Measurements from ENCODE around the gene MRPS23. TPM values are rescaled to one million over a fixed set of nuclear protein-coding genes. Genes with fewer than 3 reads are reported as not detected.
A peak's percentile ranks its signal among the peaks of the same experiment; 100 is the strongest.

Gene MRPS23
- total and polyA plus RNA-seq, 4 donors: 17.0 to 59.2 (median 47.7) TPM

DNA sequence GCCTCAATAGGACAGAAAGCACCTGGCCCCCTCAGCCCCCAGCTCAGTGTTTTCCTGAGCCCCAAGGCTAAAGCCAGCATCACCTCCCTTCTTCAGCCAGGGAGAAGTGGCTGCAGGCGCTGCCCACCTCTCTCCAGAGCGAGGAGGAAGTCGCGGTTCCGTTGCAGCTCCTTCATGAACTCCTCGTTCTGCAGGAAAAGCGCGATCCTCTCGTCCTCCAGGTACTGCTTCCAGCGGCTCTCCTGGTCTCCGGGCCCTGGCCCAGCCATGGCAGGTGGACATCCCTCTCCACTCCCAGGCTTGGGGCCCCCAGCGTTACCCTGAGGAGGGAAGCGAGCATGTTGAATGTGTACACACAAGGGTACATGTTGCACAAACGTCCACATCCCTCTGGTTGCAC, 22.7 kb upstream of the MRPS23 start:
- H3K4me1 ChIP-seq (ENCODE audit: control insufficient read depth, insufficient read depth, low read length): peaks cover 74% of the 10 kb centered on the region
- DNase-seq (ENCODE audit: low read depth in 4 of 6, low spot score in 6 of 6): no peak
- H3K27me3 ChIP-seq (ENCODE audit: control insufficient read depth, insufficient read depth, low read length): no peaks in the 10 kb centered on the region
- 84% methylated on average over 14 of the region's 14 CpGs for WGBS (ENCODE audit: insufficient coverage)
- peaks cover 89% of the 10 kb centered on the region for H3K36me3 ChIP-seq (ENCODE audit: control insufficient read depth, insufficient read depth, low read length)
- no peaks in the 10 kb centered on the region for H3K9me3 ChIP-seq (ENCODE audit: control insufficient read depth, insufficient read depth, low read length)
- H3K4me3 ChIP-seq (ENCODE audit: low read depth, low read length): no peak overlapping the region
- H3K27ac ChIP-seq (ENCODE audit: low read depth, low read length): no peak overlapping the region

DNA sequence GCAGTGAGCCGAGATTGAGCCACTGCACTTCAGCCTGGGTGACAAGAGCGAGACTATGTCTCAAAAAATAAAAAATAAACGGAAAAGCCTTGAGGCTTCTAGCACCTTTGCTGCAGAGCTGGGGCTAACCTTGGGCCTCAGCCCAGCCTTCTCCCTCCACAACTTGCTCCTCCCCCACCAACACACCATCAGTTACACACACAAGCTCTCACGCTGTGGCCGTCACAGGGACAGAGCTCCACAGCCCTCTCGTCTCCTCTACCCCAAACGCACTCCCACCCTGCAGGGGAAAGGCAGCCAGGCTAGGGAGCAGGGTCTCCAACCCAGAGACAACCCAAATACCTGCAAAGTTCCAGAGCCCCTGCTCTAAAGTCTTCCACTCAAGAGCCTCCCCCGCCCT, 22.0 kb upstream of the MRPS23 start:
- Histone ChIP-seq H3K4me3 (ENCODE audit: low read depth, low read length) (no peak overlapping the region), H3K36me3 (ENCODE audit: control insufficient read depth, insufficient read depth, low read length) (peaks cover 89% of the 10 kb centered on the region), H3K9me3 (ENCODE audit: control insufficient read depth, insufficient read depth, low read length) (no peaks in the 10 kb centered on the region), H3K27ac (ENCODE audit: low read depth, low read length) (no peak overlapping the region), H3K4me1 (ENCODE audit: control insufficient read depth, insufficient read depth, low read length) (peaks cover 70% of the 10 kb centered on the region), H3K27me3 (ENCODE audit: control insufficient read depth, insufficient read depth, low read length) (no peaks in the 10 kb centered on the region)
- 88% methylated on average over 7 of the region's 8 CpGs for WGBS (ENCODE audit: insufficient coverage)
- DNase-seq (ENCODE audit: low read depth in 4 of 6, low spot score in 6 of 6): no peak

DNA sequence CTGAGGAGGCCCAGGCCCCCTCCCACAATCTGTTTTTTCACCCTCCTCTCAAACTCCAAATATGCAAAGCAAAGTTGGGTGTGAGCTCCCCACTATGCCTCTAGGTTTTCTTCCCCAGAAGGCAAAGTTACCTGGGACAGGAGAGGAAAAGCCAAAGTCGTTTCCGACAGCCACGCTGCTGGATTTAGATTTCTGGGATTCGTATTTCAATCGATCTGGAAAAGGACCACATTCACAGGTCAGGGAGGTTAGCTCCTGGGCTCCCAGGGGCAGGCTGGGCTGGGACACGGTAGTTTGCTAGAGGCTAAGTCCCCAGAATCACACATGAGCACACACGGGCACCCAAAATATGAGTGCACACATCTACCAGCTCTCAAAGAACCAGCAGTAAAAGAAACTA, 21.3 kb upstream of the MRPS23 start:
- Histone ChIP-seq H3K27me3 (ENCODE audit: control insufficient read depth, insufficient read depth, low read length) (no peaks in the 10 kb centered on the region), H3K9me3 (ENCODE audit: control insufficient read depth, insufficient read depth, low read length) (no peaks in the 10 kb centered on the region), H3K4me1 (ENCODE audit: control insufficient read depth, insufficient read depth, low read length) (peaks cover 64% of the 10 kb centered on the region), H3K27ac (ENCODE audit: low read depth, low read length) (no peak overlapping the region), H3K36me3 (ENCODE audit: control insufficient read depth, insufficient read depth, low read length) (peaks cover 89% of the 10 kb centered on the region), H3K4me3 (ENCODE audit: low read depth, low read length) (no peak overlapping the region)
- DNase-seq (ENCODE audit: low read depth in 4 of 6, low spot score in 6 of 6): no peak
- 87% methylated on average over 6 of the region's 7 CpGs for WGBS (ENCODE audit: insufficient coverage)

DNA sequence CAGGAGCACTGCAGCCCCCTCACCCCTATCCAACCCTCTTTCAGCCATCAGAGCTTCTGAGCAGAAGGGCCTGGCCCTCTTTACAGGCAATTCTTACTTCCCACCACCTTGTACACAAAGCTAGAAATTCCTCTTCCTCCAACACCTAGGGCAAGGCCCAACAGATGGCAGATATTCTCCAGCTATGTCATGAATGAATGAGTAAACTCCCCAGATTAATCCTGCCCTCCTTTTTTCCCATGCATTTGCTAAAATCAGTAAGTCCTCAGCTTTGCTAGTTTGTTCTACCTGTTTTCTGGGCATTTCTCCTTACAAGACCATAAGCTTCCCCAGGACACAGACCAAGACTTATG, 20.4 kb upstream of the MRPS23 start:
- Histone ChIP-seq H3K4me1 (ENCODE audit: control insufficient read depth, insufficient read depth, low read length) (peaks cover 55% of the 10 kb centered on the region), H3K4me3 (ENCODE audit: low read depth, low read length) (no peak overlapping the region), H3K27me3 (ENCODE audit: control insufficient read depth, insufficient read depth, low read length) (no peaks in the 10 kb centered on the region), H3K27ac (ENCODE audit: low read depth, low read length) (no peak overlapping the region), H3K36me3 (ENCODE audit: control insufficient read depth, insufficient read depth, low read length) (peaks cover 92% of the 10 kb centered on the region), H3K9me3 (ENCODE audit: control insufficient read depth, insufficient read depth, low read length) (no peaks in the 10 kb centered on the region)
- no peak for DNase-seq (ENCODE audit: low read depth in 4 of 6, low spot score in 6 of 6)

DNA sequence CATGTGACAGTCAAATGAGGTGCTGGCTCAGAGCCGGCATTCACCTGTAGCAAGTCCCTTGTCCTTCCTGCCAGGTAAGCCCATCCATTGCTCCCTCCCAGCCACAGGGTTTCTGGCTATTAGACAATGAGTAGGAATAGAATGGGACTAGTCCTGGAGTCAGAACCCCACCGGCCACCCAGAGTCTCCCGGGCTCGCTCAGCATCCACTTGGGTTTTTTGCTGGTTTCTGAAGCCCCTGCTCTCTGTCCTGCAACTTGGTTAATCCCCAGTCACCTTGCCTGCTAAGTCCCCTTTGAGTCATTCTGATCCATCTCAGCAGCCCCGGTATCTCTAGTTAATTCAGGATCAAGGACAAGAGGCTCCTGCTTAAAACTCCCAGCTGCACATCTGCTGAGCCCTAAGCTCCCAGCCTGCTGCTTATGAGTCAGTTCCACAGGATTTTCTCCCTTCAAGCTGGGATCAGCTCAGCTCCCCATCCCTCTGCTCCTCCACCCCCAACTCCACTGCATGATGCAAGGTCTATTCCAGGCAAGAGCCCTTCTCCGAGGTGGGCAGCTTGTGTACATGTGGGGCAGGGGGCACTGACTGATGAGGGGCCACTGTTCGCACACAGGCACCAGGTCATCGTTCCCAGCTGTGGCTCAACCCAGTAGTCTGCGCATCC, 19.9 kb upstream of the MRPS23 start:
- peak in 1 of 6 donors; percentile 2 for DNase-seq (ENCODE audit: low read depth in 4 of 6, low spot score in 6 of 6)
- Histone ChIP-seq H3K36me3 (ENCODE audit: control insufficient read depth, insufficient read depth, low read length) (peaks cover 95% of the 10 kb centered on the region), H3K4me1 (ENCODE audit: control insufficient read depth, insufficient read depth, low read length) (peaks cover 50% of the 10 kb centered on the region)

DNA sequence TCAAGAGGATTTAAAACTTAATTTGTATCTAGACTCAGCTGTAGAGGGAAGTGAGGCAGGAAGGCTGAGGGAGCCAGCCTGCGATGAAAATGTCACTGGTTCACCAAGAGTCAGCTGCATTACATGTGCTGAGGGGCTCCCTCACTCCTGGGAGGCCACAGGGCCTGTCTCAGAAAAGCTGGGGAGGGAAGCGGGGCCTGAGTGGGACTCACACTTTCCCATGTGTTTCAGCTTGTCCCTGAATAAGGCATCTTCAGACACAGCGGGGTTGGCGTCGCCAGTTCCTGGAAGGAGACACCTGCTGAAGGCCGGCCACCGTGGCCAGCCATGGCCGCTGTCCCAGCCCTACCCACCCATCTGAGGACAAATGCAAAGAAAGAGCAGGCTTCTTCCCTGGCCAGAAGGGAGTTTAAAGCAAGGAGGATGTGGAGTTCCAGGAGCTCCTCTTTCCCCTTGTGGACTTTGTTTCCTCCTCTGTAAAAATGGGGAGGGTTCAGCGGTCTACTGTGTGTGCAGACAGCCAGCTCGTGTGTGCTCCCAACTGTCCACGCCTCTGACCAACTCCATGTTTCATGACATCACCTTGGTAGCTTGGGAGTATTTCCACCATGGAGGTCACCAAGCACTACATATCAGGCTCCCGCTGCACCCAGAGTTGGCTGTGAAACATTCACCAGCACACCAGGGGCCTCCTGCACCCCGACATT, 19.2 kb upstream of the MRPS23 start:
- Histone ChIP-seq H3K36me3 (ENCODE audit: control insufficient read depth, insufficient read depth, low read length) (peaks cover 97% of the 10 kb centered on the region), H3K4me1 (ENCODE audit: control insufficient read depth, insufficient read depth, low read length) (peaks cover 43% of the 10 kb centered on the region)
- peak in 1 of 6 donors; percentile 4 for DNase-seq (ENCODE audit: low read depth in 4 of 6, low spot score in 6 of 6)

More for the DNA sequence above, 19.9 kb upstream of the MRPS23 start:
- Histone ChIP-seq H3K9me3 (ENCODE audit: control insufficient read depth, insufficient read depth, low read length) (no peaks in the 10 kb centered on the region), H3K4me3 (ENCODE audit: low read depth, low read length) (no peak overlapping the region), H3K27me3 (ENCODE audit: control insufficient read depth, insufficient read depth, low read length) (no peaks in the 10 kb centered on the region), H3K27ac (ENCODE audit: low read depth, low read length) (no peak overlapping the region)
- WGBS (ENCODE audit: insufficient coverage): 90% methylated on average over 8 of the region's 9 CpGs

DNA sequence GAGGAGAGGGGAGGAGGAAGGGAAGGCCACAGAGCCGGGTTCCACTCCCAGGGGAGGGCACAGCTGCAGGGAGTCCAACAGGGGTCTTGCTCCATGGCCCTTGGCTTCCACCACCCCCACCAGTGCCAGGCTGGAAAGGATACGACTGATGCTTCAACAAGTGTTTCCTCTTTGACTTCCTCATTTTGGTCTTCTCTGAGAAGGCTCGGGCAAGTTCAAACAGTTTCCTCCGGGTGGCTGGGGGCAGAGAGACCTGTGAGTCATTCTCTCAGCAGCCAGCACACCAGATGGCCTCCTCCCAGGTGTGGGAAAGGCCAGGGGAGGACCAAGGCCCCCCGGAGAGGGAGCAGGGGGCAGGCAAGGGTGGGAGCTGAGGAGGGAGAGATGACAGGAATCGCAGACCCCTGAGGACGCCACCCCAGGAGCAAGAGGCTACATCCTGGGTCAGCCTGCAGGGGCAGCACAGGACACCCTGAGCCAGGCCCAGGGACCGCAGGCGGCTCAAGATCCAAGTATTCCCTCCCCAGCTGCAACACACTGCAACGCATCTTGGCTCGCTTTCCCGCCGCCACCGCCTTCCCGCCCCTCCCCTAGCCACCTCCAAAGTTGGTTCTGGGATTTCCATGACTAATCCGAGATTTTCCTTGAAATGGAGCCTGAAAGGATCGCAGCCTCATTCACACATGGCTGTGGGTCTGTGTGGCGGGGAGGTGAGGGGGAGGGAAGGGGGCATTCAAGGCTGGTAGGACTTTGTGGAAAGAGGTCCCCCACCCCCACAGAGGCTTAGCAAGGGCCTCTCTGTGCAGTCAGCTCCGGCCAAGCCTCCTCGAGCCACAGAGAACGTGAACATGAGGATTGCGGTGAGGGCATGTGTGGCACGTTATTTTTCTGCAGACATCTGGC, 18.4 kb upstream of the MRPS23 start:
- H3K9me3 ChIP-seq (ENCODE audit: control insufficient read depth, insufficient read depth, low read length): no peaks in the 10 kb centered on the region
- peaks cover 96% of the 10 kb centered on the region for H3K36me3 ChIP-seq (ENCODE audit: control insufficient read depth, insufficient read depth, low read length)
- 37% methylated on average over 13 of the region's 23 CpGs for WGBS (ENCODE audit: insufficient coverage)
- peaks cover 39% of the 10 kb centered on the region for H3K4me1 ChIP-seq (ENCODE audit: control insufficient read depth, insufficient read depth, low read length)
- peak in 2 of 6 donors; percentile 44 to 60 for DNase-seq (ENCODE audit: low read depth in 4 of 6, low spot score in 6 of 6)
- H3K27me3 ChIP-seq (ENCODE audit: control insufficient read depth, insufficient read depth, low read length): no peaks in the 10 kb centered on the region
- peak overlapping the region; percentile 36 for H3K27ac ChIP-seq (ENCODE audit: low read depth, low read length)
- no peak overlapping the region for H3K4me3 ChIP-seq (ENCODE audit: low read depth, low read length)

More for the DNA sequence above, 19.2 kb upstream of the MRPS23 start:
- H3K27ac ChIP-seq (ENCODE audit: low read depth, low read length): peak overlapping the region; percentile 7
- no peaks in the 10 kb centered on the region for H3K9me3 ChIP-seq (ENCODE audit: control insufficient read depth, insufficient read depth, low read length)
- WGBS (ENCODE audit: insufficient coverage): 77% methylated on average over 11 of the region's 13 CpGs
- H3K4me3 ChIP-seq (ENCODE audit: low read depth, low read length): no peak overlapping the region
- H3K27me3 ChIP-seq (ENCODE audit: control insufficient read depth, insufficient read depth, low read length): no peaks in the 10 kb centered on the region

DNA sequence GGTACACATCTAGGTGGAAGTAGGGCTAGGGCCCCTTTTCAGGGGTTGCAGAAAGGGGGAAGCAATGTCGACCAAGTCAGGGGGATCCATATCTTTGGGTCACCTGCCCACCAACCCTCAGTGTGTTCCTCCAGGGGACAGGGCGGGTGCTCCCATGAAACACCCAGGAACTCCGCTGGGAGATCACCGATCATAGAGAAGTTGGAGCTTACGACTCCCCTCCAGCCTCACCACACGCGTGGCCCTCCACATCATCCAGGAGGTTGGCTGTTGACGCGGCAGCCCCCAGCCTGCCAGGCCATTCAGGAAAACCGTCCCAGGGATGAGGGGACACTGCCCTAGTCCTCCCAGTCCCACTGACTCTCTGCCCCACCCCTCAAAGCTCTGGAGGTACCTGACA, 17.3 kb upstream of the MRPS23 start:
- no peak overlapping the region for H3K27ac ChIP-seq (ENCODE audit: low read depth, low read length)

DNA sequence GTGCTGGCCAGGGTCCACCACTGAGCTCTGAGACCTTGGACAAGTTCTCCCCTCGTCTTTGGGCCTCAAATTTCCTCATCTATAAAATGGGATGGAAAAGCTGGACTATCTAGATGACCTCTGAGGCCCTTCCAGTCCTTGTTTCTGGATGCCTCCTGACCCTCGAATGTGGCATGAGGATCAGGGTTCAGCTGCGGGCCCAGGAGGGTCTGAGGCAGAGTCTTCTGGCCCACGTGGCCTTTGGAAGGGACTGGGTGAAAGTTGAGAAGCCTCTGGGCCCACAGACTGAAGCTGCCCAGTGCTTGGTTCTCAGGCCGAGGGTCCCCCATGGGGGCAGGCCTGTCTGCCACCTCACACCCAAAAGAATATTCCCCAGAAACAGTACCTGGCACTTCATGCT, 16.9 kb upstream of the MRPS23 start:
- no peak overlapping the region for H3K27ac ChIP-seq (ENCODE audit: low read depth, low read length)
- no peaks in the 10 kb centered on the region for H3K27me3 ChIP-seq (ENCODE audit: control insufficient read depth, insufficient read depth, low read length)
- no peak overlapping the region for H3K4me3 ChIP-seq (ENCODE audit: low read depth, low read length)
- no peaks in the 10 kb centered on the region for H3K9me3 ChIP-seq (ENCODE audit: control insufficient read depth, insufficient read depth, low read length)
- no peak for DNase-seq (ENCODE audit: low read depth in 4 of 6, low spot score in 6 of 6)
- WGBS (ENCODE audit: insufficient coverage): 100% methylated on average over 4 of the region's 5 CpGs
- H3K36me3 ChIP-seq (ENCODE audit: control insufficient read depth, insufficient read depth, low read length): peaks cover 93% of the 10 kb centered on the region
- H3K4me1 ChIP-seq (ENCODE audit: control insufficient read depth, insufficient read depth, low read length): peaks cover 40% of the 10 kb centered on the region

More for the DNA sequence above, 17.3 kb upstream of the MRPS23 start:
- H3K27me3 ChIP-seq (ENCODE audit: control insufficient read depth, insufficient read depth, low read length): no peaks in the 10 kb centered on the region
- over 99% methylated on average over 9 of the region's 10 CpGs for WGBS (ENCODE audit: insufficient coverage)
- no peak overlapping the region for H3K4me3 ChIP-seq (ENCODE audit: low read depth, low read length)
- no peaks in the 10 kb centered on the region for H3K9me3 ChIP-seq (ENCODE audit: control insufficient read depth, insufficient read depth, low read length)
- peaks cover 39% of the 10 kb centered on the region for H3K4me1 ChIP-seq (ENCODE audit: control insufficient read depth, insufficient read depth, low read length)
- no peak for DNase-seq (ENCODE audit: low read depth in 4 of 6, low spot score in 6 of 6)
- peaks cover 95% of the 10 kb centered on the region for H3K36me3 ChIP-seq (ENCODE audit: control insufficient read depth, insufficient read depth, low read length)
